22Rv1 (cell line): ENCODE results near the gene RRAGB.

Source experiments
- CTCF ChIP-seq: fragments of 450-650 bp; IDR thresholded peaks from 2 replicates; pipeline ENCODE4 v1.5.1; 2017; ENCODE audit warnings: mild to moderate bottlenecking
- ZFX ChIP-seq: fragments of 450-650 bp; IDR thresholded peaks from 2 replicates; pipeline ENCODE4 v1.6.1; 2017; ENCODE audit warnings: antibody characterized with exemption, borderline replicate concordance

- TF ChIP-seq CTCF, result no peak
- no peak for TF ChIP-seq ZFX
Observed at GRCh38 chrX:55716937-55717336, 612 bp upstream of the RRAGB start.
